CD4-positive, alpha-beta T cell treated with Interferon gamma for 1 hour (primary cell): Measurements from ENCODE around the gene MRTFA.
"Not testable (repeated sequence)": the region's sequence is repeated elsewhere in the genome, so short reads cannot be mapped to it uniquely, and the experiment has no call there.

Experiments used
- DNase-seq: peaks from one replicate; pipeline ENCODE4 v3.0.0-alpha.2; 2020

MRTFA gene

DNA sequence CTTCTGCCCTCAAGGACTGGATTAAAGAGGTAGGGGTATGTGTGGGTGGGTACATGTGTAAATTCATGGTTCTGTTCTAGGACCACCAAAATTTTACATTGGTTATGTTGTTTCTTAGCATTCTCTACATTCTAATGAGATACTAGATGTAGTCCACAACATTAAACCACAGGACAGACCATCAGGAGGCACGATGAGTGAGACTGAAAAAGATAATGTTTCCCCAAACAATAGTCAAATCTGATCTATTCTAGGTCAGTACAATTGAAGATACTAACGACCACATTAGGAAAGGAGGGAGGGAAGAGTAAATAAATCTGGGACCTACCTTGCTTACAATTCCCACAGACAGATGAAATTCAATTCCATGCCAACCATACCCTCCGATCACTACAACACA, 42.2 kb downstream of the MRTFA start:
- DNase-seq, result no peak

DNA sequence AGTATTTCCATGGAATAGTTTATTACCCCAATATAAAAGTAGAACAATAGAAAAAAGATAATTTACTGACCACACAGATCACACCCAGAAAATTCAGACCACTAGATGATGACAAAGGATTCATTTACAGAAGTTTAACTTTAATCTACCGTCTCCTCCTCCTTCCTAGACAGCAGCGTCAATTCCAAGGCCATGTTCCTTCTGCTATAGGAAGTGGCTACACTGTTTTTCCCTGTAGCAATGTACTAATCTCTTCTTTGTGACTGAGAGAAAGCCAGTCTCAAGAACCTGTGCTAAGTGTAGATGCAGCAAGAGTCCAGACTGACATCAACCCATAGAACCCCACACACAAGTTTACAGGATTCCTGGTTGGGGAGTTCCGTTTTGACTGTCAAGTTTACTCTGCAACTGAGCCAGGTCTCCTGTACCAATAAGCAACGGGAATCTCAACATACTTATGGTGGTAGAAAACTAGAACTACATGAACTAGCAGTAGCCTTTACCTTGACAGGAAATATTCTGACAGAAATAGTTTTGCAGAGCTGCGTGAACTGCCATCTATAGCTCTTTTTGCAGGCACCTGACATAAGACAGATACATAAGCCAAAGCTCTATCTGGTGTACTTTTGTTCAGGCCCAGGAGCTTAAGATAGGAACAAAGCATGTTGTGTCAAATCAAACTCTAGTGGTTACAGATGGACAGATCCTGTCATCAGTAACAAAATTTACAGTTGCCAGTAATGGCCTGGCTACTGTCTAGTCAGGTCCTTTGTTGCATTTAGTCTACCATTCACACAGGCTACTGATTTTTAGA, 42.9 kb downstream of the MRTFA start:
- DNase-seq, result no peak

DNA sequence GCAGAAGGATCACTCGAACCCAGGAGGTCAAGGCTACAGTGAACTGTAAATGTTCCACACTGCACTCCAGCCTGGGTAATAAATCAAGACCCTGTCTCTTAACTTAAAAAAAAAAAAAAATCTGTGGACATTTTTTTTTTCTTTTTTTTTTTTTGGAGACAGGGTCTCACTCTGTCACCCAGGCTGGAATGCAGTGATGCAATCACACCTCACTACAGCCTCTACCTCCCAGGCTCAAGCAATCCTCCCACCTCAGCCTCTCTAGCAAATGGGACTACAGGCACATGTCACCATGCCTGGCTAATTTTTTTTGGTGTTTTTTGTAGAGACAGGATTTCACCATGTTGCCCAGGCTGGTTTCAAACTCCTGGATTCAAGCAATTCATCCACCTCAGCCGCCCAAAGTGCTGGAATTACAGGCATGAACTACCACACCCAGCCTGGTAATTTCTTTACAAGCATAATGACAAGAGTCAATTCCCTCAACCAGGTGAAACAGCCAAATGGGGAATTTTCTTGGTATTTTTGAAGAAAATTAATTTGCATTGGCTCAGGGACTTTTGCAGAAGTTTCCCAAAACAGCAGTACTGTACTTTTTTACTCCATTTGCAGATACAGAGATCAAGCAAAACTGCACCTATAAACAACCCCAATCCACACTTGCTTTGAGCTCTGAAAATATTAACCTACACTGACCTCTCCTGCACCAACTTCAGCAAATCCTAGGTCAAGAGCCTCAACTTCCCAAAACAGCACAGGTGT, 44.0 kb downstream of the MRTFA start:
- no peak for DNase-seq

DNA sequence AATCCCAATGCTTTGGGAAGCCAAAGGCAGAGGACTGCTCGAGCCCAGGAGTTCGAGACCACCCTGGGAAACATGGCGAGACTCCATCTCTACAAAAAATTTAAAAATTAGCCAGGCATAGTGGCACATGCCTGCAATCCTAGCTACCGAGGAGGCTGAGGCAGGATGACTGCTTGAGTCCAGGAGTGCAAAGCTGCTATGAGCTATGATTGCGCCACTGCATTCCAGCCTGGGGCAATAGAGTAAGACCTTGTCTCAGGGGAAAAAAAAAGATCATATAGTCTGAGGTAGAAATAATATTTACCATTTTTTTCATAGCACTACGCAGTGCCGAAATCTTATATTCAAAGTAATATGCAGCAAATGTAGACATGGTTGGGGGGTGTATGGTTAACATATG, 47.8 kb downstream of the MRTFA start:
- DNase-seq, result no peak

DNA sequence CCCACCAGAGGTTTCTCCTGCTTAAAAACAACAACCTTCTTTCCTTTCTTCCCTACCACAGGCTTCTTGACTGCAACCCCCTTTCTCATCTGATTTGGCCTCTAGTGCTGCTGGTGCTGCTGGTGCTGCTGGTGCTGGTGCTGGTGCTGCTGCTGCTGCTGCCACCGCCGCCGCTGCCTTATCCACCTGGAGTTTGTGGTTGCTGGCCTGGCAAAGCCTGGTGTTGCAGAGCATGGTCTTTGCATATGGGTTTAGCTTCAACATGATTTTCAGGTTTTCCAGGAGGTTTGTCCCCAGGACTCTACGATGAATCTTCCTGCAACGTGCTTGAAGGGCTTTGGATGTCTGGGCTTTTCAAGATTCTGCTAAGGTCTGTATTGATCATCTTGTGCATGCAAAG, 49.7 kb downstream of the MRTFA start:
- no peak for DNase-seq

DNA sequence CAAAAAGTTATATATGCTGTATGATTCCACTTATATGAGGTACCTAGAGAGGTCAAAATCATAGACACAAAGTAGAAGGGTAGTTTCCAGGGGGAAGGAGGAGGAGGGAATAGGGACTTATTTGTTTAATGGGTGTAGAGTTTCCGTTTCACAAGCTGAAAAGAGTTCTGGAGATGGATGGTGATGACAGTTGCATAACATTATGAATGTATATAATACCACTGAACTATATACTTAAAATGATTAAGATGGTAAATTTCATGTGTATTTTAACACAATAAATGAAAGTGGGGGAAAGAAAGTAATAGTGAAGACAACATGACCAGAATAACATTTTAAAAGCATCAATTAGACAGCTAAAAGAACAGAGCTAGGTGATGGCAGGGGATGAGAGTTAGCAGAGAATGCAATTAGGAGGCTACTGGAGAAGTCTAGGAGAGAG, 51.2 kb downstream of the MRTFA start:
- DNase-seq, result no peak

DNA sequence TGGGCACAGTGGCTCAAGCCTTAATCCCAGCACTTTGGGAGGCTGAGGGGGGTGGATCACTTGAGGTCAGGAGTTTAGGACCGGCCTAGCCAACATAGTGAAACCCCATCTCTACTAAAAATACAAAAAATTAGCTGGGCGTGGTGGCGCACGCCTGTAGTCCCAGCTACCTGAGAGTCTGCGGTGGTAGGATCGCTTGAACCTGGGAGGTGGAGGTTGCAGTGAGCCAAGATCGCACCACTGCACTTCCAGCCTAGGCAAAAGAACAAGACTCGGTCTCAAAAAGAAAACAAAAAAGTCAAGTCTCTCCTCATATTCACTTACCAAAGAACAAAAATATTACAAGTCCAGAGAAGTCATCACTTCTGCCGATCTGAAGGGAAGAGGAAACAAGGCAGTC, 51.8 kb downstream of the MRTFA start:
- DNase-seq, result not testable (repeated sequence)

DNA sequence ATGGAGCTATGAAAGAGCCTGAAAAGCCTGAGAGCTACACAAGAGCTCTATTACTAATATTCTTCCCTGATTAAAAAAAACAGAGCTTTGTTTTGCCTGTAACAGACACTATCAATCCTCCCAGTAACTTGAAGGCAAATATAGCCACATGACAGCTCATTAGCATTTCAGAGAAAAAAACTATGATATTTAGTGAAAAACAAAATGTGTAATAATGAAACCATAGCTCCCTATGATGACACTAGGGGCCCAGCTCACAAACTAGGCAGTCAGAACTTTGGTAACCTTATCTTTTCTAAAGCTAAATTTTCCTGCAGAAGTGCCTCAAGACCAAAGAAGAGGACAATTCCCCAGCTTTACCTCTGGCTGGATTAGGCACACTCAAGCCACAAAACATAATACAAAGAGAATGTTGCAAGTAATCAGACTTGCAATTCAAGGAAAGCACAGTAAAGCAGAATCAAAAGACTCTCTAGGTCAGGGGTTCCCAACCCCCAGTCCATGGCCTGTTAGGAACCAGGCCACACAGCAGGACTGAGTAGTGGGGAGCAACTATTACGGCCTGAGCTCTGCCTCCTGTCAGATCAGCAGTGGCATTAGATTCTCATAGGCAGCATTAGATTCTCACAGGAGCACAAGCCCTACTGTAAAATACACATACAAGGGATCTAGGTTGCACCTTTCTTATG, 53.3 kb downstream of the MRTFA start:
- no peak for DNase-seq

DNA sequence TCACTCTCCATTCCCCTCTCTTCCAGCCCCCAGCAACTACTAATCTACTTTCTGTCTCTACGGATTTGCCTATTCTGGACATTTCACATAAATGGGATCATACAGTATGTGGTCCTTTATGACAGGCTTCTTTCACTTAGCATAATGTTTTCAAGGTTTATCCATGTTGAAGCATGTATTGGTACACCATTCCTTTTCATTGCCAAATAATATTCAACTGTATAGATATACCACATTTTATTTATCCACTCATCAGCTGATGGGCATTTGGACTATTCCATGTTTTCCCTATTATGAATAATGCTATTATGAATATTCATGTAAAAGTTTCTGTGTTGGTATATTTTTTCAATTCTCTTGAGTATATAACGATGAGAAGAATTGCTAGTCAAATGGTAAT, 54.5 kb downstream of the MRTFA start:
- no peak for DNase-seq

DNA sequence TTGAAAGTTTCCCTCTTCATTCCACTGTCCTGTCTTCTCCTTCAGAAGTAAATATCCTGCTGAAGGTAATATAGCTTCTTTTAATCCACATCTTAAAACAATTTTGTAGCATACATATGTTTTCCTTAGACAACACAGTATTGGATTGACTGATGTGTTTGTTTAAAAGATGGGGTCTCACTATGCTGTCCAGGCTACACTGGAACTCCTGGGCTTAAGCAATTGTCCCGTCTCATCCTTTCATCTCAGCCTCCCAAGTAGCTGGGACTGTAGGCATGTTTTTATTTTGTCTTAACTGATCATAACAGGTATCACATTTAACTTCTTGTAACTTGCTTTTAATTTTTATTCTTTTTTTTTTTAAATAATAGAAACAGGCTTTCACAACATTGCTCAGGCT, 55.9 kb downstream of the MRTFA start:
- DNase-seq, result no peak

DNA sequence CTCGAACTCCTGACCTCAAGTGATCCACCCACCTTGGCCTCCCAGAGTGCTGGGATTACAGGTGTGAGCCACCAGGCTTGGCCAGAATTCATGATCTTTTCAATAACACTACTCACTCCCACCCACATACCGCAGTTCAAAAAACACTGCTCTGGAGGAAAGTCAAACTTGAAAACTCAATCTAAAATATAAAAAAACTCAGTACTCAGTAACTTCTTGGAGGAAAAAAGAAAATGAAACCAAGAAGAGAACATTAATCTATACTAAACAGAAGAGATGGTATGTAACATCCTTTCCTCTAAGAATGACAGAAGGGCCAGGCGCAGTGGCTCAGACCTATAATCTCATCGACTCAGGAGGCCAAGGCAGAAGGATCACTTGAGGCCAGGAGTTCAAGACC, 58.3 kb downstream of the MRTFA start:
- DNase-seq, result no peak

DNA sequence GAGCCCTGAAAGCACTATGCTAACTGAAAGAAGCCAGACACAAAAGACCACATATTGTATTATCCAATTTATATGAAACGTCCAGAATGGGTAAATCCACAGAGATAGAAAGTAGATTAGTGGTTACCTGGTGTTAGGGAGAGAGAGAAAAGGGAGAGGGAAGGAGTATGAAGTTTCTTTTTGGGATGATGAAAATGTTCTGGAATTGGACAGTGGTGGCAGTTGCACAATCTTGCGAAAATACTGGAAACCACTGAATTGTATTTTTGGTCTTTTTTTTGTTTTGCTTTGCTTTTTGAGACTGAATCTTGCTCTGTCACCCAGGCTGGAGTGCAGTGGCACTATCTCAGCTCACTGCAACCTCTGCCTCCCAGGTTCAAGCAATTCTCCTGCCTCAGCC, 63.5 kb downstream of the MRTFA start:
- DNase-seq, result no peak

DNA sequence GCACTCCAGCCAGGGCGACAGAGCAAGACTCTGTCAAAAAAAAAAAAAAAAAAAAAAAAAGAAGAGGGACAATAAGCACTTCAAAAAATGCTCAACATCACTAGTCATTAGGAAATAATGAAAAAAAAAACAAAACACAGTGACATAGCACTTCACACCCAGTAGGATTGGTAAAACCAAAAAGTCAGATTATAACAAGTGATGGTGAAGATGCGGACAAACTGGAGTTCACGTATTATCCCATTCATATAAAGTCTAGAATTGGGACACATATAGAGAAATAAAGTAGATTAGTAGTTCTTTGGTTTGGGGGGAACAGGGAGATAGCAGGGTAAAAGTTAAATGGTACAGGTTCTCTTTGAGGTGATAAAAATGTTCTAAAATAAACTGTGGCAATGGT, 64.6 kb downstream of the MRTFA start:
- no peak for DNase-seq

DNA sequence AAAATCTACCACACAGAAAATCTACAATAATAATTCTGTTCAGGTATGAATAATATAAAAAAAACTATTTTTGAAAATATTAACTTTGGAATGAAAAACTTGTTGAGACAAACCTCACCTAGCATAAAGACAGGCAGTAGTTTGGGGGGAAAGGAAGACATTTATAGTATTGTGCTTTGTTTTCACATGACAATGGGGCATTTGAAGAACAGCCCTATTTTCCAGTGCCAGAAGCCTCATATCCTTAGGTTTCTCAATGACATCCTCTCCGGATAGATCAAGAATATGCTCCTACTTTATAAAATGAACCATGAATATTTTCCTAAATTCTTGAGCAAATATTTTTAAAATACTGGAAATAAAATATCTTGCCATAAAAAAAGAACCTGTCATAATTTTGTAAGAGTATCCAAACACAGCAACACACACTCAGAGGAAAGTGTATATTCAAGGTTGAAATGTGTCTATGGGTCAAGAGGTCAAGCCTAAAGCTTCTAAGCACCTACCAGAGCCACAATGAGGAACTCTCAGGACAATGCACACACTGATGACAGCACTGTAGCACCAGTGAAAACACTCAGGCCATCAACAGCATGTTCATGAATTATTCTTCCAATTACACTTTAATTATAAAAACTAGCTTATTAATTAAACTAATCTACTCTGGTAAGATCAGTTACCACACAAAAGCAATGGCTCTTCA, 68.7 kb downstream of the MRTFA start:
- no peak for DNase-seq

DNA sequence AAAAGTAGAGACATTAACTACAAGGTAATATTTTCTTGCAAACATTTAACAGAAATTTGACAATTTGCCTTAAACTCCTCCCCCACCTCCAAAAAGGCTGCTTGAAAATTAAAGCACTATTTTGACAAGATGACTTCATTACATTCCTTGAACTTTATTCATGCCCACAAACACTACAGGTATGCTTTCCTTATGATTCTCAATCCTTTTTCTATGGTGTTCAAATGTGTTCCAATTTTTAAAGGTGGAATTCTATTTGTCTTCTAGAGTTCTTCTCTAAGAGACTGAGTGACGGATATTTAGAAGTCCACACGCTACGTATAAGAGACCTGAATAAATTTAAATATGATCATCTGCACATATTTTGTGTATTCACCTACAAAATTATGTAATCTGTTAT, 69.4 kb downstream of the MRTFA start:
- DNase-seq, result no peak

DNA sequence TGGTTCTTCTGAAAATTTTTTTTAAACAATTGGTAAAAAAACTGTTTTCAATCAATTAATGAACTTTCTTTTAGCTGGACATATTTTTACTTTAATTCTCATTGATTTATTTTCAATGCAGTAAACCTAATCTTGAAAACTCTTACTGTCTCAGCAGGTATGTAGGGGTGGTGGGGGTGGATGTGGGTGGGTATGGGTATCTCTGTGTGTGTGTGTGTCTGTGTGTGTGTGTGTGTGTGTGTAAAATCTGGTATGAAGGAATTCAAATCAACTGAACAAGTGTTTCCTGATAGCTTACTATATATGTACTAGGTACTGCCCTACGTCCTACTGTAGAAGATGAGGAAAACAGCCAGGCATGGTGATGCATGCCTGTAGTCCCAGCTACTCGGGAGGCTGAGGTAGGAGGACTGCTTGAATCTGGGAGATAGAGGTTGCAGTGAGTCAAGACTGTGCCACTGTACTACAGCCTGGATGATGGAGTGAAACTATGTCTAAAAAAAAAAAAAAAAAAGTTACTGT, 75.5 kb downstream of the MRTFA start:
- no peak for DNase-seq

DNA sequence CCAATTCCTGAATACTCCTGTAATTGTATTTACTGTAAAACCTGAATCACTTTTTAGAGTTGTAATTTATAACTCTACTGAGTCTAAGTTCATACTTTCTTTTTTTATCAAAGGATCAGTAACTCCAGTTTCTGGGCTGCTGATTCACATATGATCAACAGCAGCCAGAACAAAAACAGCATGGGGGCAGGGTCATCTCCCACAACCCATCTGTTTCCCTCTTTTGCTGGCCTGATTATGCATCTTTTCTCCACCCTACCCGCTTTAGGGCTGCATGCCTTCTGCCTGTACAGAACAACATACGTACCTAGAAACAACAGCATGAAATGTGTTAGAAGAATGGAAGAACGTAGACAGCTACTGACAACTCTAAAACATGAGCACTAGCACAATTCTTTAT, 76.0 kb downstream of the MRTFA start:
- no peak for DNase-seq

DNA sequence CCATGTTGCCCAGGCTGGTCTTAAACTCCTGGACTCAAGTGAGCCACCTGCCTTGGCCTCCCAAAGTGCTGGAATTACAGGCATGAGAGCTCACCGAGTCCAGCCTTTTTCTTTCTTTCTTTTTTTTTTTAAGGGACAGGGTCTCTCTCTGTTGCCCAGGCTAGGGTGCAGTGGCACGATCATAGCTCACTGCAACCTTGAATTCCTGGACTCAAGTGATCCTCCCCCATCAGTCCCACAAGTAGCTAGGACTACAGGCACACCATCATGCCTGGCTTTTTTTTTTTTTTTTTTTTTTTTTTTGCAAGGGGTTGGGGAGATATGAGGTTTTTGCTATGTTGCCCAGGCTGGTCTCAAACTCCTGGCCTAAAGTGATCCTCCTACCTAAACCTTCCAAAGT, 78.5 kb downstream of the MRTFA start:
- no peak for DNase-seq

DNA sequence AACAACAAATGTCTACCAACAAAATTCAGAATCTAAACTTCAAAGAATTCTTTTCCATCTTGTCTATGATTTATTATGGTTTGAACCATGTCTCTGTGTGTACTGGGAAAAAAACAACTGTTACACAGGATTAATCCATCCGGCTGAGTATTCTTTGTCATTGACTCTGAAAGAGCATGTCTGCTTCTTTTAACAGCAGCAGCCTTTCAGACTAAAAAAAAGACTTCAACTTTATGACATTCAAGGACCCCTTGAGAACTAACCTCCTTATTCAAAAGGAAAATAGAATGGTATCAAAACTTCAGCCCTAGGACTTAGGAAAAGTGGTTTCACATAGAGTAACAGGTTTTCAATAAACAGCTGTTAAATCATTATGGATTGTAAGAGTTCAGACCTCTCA, 79.9 kb downstream of the MRTFA start:
- no peak for DNase-seq

DNA sequence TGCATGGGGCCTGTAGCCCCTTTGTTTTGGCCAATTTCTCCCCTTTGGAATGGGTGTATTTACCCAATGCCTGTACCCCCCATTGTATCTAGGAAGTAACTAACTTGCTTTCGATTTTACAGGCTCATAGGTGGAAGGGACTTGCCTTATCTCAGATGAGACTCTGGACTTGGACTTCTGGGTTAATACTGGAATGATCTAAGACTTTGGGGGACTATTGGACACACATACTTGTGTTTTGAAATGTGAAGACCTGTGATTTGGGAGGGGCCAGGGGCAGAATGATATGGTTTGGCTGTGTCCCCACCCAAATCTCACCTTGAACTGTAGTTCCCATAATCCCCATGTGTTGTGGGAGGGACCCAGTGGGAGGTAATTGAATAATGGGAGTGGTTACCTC, 82.5 kb downstream of the MRTFA start:
- DNase-seq, result not testable (repeated sequence)

DNA sequence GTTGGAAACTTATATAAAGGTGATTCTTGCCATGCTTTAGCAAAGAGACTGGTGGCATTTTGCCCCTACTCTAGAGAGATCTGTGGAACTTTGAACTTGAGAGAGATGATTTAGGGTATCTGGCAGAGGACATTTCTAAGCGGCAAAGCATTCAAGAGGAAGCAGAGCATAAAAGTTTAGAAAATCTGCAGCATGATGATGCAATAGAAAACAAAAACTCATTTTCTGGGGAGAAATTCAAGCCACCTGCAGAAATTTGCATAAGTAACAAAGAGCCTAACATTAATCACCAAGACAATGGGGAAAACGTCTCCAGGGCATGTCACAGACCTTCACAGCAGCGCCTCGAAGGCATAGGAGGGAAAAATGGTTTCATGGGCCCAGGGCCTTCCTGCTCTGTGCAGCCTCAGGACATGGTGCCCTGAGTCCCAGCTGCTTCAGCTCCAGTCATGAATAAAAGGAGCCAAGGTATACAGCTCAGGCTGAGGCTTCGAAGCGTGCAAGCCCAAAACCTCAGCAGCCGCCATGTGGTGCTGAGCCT, 83.4 kb downstream of the MRTFA start:
- DNase-seq, result no peak

DNA sequence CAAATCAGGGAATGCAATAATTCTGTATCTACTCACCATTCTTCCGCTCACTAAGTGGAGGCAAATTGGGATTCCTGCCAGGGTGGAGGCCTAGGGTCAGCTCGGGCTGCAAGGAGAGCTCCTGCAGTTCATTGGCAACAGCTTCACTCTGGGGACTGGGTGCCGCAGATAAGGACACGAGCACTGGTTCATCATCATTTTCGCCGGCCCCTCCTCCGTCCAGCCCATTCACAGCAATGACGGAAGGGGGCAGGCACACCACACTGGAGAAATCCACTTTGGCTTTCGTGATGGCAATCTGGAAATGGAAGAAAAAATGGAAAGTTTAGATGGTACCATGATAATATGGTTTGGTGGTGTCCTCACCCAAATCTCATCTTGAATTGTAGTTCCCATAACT, 84.4 kb downstream of the MRTFA start:
- no peak for DNase-seq

DNA sequence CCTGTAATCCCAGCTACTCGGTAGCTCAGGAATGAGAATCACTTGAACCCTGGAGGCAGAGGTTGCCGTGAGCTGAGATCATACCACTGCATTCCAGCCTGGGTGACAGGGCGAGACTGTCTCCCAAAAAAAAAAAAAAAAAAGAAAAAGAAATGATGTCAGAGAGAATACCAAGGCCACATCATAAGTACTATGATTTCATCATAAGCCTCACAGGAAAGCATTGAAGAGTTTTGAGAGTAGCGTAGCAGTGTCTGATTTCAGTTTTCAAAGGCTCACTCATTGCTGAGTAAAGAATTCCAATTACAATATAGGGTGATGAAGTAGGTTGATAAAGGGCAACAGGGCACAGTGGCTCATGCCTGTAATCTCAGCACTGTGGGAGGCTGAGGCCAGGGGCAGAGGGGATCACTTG, 88.8 kb downstream of the MRTFA start:
- DNase-seq, result no peak
